HepG2 (cell line): ENCODE measurements around the gene ZNF316. TPM values are rescaled to one million over a fixed set of nuclear protein-coding genes. Genes with fewer than 3 reads are reported as not detected.

ENCODE experiments used
- ARHGAP35 ChIP-seq: sonication (generic); formaldehyde crosslinking; IDR thresholded peaks from 2 replicates; pipeline ENCODE4 v1.9.0; 2022; ENCODE audit warnings: mild to moderate bottlenecking, inconsistent platforms, moderate library complexity, missing genetic modification reagents, borderline replicate concordance
- FLYWCH1 ChIP-seq: sonication (generic); formaldehyde crosslinking; IDR thresholded peaks from 2 replicates; pipeline ENCODE4 v1.8.1; 2023; ENCODE audit warnings: mild to moderate bottlenecking, missing genetic modification reagents
- HNRNPLL ChIP-seq: fragments of 200-400 bp; formaldehyde crosslinking; IDR thresholded peaks from 2 replicates; pipeline ENCODE4 v1.6.1; 2017; ENCODE audit warnings: mild to moderate bottlenecking, low read depth, low read length; ENCODE audit not compliant: poor library complexity, severe bottlenecking
- KLF13 ChIP-seq: sonication (generic); formaldehyde crosslinking; IDR thresholded peaks from 2 replicates; pipeline ENCODE4 v1.4.0; 2020; ENCODE audit warnings: mild to moderate bottlenecking, missing genetic modification reagents
- NPAS2 ChIP-seq: sonication (generic); formaldehyde crosslinking; IDR thresholded peaks from 2 replicates; pipeline ENCODE4 v1.8.0; 2022; ENCODE audit warnings: mild to moderate bottlenecking, missing genetic modification reagents, borderline replicate concordance
- RELA ChIP-seq: sonication (generic); formaldehyde crosslinking; IDR thresholded peaks from 2 replicates; pipeline ENCODE4 v1.4.0; 2020; ENCODE audit warnings: missing genetic modification reagents
- SIN3B ChIP-seq: fragments of 150-350 bp; IDR thresholded peaks from 2 replicates; pipeline ENCODE4 v1.6.1; 2014; ENCODE audit warnings: low read length
- SMC3 ChIP-seq: IDR thresholded peaks from 2 replicates; pipeline ENCODE4 v1.6.1; 2011; ENCODE audit warnings: low read length, improper control_type of control experiment
- SNAPC2 ChIP-seq: sonication (generic); formaldehyde crosslinking; IDR thresholded peaks from 2 replicates; pipeline ENCODE4 v1.8.1; 2022; ENCODE audit warnings: mild to moderate bottlenecking, missing genetic modification reagents
- TAF1 ChIP-seq: sonication (generic); formaldehyde crosslinking; IDR thresholded peaks from 2 replicates; pipeline ENCODE4 v1.4.0; 2020; ENCODE audit warnings: missing genetic modification reagents
- ZFAT ChIP-seq: sonication (generic); formaldehyde crosslinking; conservative IDR thresholded peaks from 2 replicates; pipeline ENCODE4 v1.8.1; 2023; ENCODE audit warnings: missing genetic modification reagents, inconsistent platforms
- ZFP1 ChIP-seq: IDR thresholded peaks from 2 replicates; pipeline ENCODE4 v1.6.1; 2016
- ZNF121 ChIP-seq: sonication (generic); formaldehyde crosslinking; IDR thresholded peaks from 2 replicates; pipeline ENCODE4 v1.5.0; 2020; ENCODE audit warnings: mild to moderate bottlenecking, missing genetic modification reagents
- ZNF557 ChIP-seq: sonication (generic); formaldehyde crosslinking; IDR thresholded peaks from 2 replicates; pipeline ENCODE4 v1.4.0; 2020; ENCODE audit warnings: missing genetic modification reagents
- polyA plus RNA-seq, 8 experiments: library from polyadenylated mRNA; depleted of rRNA in 3 of 8; stranded (reverse) in 7 of 8; unstranded in 1 of 8; fragments of >200 nt; fragmentation: Illumina TruSeq in 4 of 8; extraction: Trizol in 4 of 8; gene quantifications; 2 replicates each; pipeline versions ENCODE4 v1.2.1 to v1.2.3, GENCODE V29; 2011 to 2016; ENCODE audit warnings: low read depth in 4 of 8, missing spikeins in 1 of 8, mixed read lengths in 1 of 8; ENCODE audit not compliant: insufficient read depth in 1 of 8
- total RNA-seq, 5 experiments: library from RNA; depleted of rRNA; stranded (reverse); fragments of >200 nt; fragmentation: Illumina TruSeq; extraction: Trizol; gene quantifications; 2 replicates each; pipeline ENCODE4 v1.2.3, GENCODE V29; 2016; ENCODE audit warnings: low read depth in 1 of 5
- TF ChIP-seq, protein P1 (sequence below): sonication (generic); formaldehyde crosslinking; IDR thresholded peaks from 2 replicates; pipeline ENCODE4 v1.5.1; 2020; ENCODE audit warnings: mild to moderate bottlenecking, missing genetic modification reagents, borderline replicate concordance
- TF ChIP-seq, protein P2 (sequence below): IDR thresholded peaks from 2 replicates; pipeline ENCODE4 v1.6.1; 2016; ENCODE audit warnings: missing compliant biosample characterization, missing genetic modification reagents, borderline replicate concordance
- TF ChIP-seq, protein P3 (sequence below): IDR thresholded peaks from 2 replicates; pipeline ENCODE4 v1.6.1; 2012; ENCODE audit warnings: inconsistent platforms
- TF ChIP-seq, protein P4 (sequence below): IDR thresholded peaks from 2 replicates; pipeline ENCODE4 v1.4.0; 2020; ENCODE audit warnings: mild to moderate bottlenecking, missing genetic modification reagents
- TF ChIP-seq, protein P5 (sequence below): sonication (generic); formaldehyde crosslinking; IDR thresholded peaks from 2 replicates; pipeline ENCODE4 v1.4.0; 2020; ENCODE audit warnings: missing genetic modification reagents, borderline replicate concordance

The ZNF316 gene
- total and polyA plus RNA-seq, 2 of the 13 experiments (the other 11 are each of a cell fraction or from before 2014, with no cell fraction given), result 4.3 to 9.9 TPM

DNA sequence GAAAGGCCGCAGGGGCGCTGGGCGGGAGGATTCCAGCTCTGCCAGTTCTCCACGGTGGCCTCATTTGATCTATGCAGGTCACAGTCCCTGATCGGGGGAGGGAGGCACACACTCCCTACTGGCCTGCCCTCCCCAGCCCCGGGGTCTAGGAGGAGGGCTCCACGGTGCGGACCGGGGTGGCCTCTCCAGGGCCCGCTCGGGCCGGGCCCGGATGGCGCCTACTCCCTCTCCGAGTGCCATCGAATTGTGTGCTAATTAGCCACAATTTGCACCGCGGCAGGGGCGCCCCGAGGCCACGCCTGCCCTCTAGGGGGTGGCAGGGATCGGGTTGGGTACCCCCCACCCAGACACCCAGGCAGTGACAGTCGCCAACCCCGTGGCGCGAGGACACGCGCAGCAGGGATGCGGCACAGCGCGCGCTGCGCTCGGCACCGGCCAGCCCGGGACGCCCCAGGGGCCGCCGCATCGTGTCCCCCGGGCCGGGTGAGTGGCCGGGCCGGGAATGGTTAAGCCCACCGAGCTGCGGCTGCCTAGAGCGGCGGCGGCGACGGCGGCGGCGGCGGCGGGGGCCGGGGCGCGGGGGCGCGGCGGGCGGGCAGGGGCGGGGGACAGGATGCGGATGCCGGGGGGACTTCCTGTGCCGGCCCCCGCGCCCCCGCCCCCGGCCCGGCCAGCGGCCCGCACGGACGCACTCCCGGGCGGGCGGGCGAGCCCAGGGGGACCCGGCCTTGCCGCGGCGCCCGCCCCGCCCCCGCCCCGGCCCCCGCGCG is 22.0 kb upstream of the ZNF316 start, which contains the start of gene ZNF853 (continued):
- TF ChIP-seq ZFP1 (CRISPR knock-in tag), result no peak
- no peak for TF ChIP-seq ARHGAP35
- peak; percentile 21 for TF ChIP-seq HNRNPLL
- TF ChIP-seq, protein P1, sequence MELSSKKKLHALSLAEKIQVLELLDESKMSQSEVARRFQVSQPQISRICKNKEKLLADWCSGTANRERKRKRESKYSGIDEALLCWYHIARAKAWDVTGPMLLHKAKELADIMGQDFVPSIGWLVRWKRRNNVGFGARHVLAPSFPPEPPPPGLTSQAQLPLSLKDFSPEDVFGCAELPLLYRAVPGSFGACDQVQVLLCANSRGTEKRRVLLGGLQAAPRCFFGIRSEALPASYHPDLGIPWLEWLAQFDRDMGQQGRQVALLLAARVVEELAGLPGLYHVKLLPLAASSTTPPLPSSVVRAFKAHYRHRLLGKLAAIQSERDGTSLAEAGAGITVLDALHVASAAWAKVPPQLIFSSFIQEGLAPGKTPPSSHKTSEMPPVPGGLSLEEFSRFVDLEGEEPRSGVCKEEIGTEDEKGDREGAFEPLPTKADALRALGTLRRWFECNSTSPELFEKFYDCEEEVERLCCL (CRISPR knock-in tag), result no peak
- TF ChIP-seq FLYWCH1 (CRISPR knock-in tag), result no peak
- TF ChIP-seq, protein P2, sequence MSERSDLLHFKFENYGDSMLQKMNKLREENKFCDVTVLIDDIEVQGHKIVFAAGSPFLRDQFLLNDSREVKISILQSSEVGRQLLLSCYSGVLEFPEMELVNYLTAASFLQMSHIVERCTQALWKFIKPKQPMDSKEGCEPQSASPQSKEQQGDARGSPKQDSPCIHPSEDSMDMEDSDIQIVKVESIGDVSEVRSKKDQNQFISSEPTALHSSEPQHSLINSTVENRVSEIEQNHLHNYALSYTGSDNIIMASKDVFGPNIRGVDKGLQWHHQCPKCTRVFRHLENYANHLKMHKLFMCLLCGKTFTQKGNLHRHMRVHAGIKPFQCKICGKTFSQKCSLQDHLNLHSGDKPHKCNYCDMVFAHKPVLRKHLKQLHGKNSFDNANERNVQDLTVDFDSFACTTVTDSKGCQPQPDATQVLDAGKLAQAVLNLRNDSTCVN (CRISPR knock-in tag), result no peak
- TF ChIP-seq RELA (CRISPR knock-in tag), result no peak
- TF ChIP-seq, protein P3, sequence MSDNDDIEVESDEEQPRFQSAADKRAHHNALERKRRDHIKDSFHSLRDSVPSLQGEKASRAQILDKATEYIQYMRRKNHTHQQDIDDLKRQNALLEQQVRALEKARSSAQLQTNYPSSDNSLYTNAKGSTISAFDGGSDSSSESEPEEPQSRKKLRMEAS, result peak; percentile 50; the same call in 1 of the 2 replicates
- no peak for TF ChIP-seq ZNF557 (CRISPR knock-in tag)
- TF ChIP-seq, protein P4, sequence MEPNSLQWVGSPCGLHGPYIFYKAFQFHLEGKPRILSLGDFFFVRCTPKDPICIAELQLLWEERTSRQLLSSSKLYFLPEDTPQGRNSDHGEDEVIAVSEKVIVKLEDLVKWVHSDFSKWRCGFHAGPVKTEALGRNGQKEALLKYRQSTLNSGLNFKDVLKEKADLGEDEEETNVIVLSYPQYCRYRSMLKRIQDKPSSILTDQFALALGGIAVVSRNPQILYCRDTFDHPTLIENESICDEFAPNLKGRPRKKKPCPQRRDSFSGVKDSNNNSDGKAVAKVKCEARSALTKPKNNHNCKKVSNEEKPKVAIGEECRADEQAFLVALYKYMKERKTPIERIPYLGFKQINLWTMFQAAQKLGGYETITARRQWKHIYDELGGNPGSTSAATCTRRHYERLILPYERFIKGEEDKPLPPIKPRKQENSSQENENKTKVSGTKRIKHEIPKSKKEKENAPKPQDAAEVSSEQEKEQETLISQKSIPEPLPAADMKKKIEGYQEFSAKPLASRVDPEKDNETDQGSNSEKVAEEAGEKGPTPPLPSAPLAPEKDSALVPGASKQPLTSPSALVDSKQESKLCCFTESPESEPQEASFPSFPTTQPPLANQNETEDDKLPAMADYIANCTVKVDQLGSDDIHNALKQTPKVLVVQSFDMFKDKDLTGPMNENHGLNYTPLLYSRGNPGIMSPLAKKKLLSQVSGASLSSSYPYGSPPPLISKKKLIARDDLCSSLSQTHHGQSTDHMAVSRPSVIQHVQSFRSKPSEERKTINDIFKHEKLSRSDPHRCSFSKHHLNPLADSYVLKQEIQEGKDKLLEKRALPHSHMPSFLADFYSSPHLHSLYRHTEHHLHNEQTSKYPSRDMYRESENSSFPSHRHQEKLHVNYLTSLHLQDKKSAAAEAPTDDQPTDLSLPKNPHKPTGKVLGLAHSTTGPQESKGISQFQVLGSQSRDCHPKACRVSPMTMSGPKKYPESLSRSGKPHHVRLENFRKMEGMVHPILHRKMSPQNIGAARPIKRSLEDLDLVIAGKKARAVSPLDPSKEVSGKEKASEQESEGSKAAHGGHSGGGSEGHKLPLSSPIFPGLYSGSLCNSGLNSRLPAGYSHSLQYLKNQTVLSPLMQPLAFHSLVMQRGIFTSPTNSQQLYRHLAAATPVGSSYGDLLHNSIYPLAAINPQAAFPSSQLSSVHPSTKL, result no peak
- no peak for TF ChIP-seq TAF1
- no peak for TF ChIP-seq ZFAT (CRISPR knock-in tag)
- TF ChIP-seq KLF13 (CRISPR knock-in tag), result no peak
- TF ChIP-seq SNAPC2 (CRISPR knock-in tag), result no peak
- TF ChIP-seq SMC3, result no peak
- no peak for TF ChIP-seq ZNF121 (CRISPR knock-in tag)
- TF ChIP-seq, protein P5, sequence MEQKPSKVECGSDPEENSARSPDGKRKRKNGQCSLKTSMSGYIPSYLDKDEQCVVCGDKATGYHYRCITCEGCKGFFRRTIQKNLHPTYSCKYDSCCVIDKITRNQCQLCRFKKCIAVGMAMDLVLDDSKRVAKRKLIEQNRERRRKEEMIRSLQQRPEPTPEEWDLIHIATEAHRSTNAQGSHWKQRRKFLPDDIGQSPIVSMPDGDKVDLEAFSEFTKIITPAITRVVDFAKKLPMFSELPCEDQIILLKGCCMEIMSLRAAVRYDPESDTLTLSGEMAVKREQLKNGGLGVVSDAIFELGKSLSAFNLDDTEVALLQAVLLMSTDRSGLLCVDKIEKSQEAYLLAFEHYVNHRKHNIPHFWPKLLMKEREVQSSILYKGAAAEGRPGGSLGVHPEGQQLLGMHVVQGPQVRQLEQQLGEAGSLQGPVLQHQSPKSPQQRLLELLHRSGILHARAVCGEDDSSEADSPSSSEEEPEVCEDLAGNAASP (CRISPR knock-in tag), result peak; percentile 0; the same call in 1 of the 2 replicates
- TF ChIP-seq NPAS2, result no peak
- TF ChIP-seq SIN3B, result no peak
